GM18498 (cell line): ENCODE measurements around the gene BCR.

Source experiments
- ATAC-seq: cut with Tn5 transposase; IDR thresholded peaks from one replicate; pipeline ENCODE4 v1.9.1; 2021; ENCODE audit warnings: mild to moderate bottlenecking, moderate library complexity; ENCODE audit not compliant: unreplicated experiment

Gene BCR

DNA sequence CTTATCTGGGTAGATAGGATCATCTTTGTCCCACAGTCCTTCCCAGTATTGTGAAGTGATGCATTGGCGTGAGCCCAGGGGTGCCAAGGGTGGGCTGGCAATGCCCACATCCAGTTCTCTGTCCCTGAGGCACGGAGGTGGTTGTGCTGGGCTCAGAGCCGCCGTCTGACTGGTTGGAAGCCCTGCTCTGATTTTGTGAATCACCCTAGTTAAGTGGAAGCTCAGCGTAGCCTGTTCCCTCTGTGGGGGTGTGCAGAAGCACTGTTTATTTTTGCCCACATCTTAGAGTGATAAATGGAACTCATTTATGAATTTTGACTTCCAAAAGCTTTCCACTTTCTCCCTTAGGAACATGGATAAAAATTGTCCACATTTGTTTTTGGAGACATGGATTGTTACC is 13.6 kb downstream of the BCR start:
- no peak for ATAC-seq

DNA sequence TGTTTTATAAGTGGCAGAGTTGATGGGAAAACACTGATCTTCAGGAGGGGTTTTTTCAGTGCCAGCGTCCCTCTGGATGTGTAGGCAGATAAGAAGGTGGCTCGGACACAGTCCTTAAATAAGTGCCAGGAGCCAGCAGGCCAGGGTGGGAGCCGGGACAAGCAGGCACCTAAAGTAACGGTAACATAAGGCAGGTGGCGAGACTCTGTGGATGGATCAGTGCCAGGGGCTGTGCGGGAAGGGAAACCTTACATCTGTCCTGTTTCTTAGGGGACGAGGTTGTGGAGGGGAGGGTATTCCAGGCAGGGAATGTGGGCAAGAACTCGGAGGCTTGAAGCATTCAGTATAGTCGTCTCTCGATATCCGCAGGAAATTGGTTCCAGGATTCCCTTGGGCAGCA is 15.9 kb downstream of the BCR start:
- ATAC-seq = no peak

DNA sequence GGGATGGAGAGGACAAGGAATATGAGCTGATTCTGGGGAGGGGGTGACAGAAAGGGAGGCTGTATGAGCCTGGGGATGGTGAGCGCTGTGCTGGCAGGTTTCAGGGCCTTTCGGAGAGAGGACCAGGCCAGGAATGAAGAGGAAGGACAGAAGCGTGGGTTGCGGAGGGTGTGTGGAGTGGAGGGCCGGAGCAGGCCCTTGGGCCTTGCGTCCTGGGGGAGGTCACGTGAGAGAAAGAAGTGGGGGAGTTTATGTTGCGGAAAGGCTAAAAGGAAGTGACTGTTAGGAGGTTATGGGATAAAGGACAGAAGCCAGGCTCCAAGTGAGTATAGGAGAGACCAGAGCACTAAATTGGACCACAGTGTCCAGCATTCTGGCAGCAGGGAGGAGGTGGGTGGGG is 17.5 kb downstream of the BCR start:
- no peak for ATAC-seq

- no peak for ATAC-seq
Observed at GRCh38 chr22:23199159-23199558, 18.9 kb downstream of the BCR start.

- no peak for ATAC-seq
Observed at GRCh38 chr22:23200898-23201297, 20.6 kb downstream of the BCR start.

- no peak for ATAC-seq
Observed at GRCh38 chr22:23202812-23203451, 22.6 kb downstream of the BCR start.

DNA sequence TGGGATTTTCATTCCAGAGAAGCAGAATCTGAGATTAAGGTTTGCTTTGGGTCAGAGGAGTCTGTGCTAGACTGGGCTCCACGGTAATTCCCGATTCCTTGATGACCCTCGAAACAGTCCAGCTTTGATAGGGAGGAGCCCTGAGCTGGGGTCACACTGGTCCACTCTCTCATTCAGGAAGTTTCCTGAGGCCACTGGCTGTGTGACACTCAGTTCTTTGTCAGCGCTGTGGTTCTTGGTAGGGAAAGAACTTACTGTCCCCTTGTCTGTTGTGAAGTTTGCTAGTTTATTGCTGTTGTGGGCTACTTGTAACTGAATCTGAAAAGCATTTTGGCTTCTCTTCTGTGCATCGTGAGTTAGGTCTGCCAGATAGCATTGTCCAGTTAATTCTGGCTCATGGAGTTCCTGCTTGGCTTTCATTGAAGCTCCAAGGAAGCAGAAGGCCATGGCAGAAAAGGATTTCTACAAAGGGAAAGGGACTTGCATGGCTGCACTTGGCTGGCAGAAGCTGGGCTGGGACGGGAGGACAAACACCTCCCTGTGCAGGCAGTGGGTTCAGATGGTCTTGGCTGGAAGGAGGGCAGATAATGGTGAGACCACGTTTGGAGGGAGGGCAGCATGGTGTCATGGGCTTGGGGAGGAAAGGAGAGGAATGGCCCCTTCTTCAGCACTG is 23.3 kb downstream of the BCR start:
- ATAC-seq = no peak

GRCh38 chr22:23204125-23204488 is 23.8 kb downstream of the BCR start:
- no peak for ATAC-seq

- no peak for ATAC-seq
Observed at GRCh38 chr22:23204541-23205157, 24.3 kb downstream of the BCR start.

- no peak for ATAC-seq
Observed at GRCh38 chr22:23205339-23206049, 25.2 kb downstream of the BCR start.

GRCh38 chr22:23206915-23207314 is 26.6 kb downstream of the BCR start:
- ATAC-seq = no peak

GRCh38 chr22:23207729-23208393 is 27.6 kb downstream of the BCR start:
- ATAC-seq = no peak

- no peak for ATAC-seq
Observed at GRCh38 chr22:23210428-23211170, 30.3 kb downstream of the BCR start.

GRCh38 chr22:23211622-23212021 is 31.3 kb downstream of the BCR start:
- ATAC-seq = no peak

DNA sequence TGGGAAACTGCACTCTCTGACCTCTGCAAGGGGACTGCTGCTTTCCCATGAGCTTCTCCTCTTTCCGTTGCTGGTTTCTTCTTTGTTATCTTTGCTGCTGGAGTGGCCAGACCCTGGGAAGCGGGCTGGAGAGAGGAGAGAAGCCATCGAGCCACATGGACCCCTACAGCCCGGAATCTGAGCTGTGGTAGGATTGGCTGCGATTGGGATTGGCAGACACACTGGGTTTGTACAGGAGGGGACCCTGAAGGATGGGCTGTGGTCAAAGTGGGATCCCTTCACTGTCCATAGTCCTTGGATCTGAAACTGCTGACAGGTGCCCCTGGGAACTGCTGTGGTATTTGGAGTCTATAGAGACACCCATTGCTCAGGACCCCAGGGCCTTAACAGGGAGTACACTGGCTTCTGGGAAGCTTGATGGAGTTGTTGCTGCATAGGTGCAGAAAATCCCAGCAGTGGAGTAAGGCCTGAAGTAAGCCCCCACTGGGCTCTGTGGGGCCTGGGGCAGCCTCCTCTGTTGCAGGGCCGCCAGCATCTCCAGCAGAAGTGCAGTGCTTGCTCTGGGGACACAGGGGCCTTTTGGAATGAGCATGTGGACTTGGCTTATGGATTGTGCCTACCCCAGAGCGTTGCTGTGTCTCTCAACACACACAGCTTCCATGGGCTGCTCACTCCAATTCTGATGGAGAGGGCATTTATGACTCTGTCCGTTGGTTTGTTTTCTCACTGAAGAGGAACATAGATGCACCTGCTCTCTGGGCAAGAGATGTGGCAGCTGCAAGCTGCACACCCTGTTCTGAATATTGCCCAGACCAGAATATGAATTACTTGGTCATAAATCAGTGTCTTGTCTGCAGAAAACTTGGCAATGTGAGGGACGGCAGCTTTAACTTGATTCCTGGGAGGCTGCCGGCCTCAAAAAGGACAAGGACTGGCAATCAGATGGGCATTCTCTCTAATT is 32.0 kb downstream of the BCR start:
- no peak for ATAC-seq

DNA sequence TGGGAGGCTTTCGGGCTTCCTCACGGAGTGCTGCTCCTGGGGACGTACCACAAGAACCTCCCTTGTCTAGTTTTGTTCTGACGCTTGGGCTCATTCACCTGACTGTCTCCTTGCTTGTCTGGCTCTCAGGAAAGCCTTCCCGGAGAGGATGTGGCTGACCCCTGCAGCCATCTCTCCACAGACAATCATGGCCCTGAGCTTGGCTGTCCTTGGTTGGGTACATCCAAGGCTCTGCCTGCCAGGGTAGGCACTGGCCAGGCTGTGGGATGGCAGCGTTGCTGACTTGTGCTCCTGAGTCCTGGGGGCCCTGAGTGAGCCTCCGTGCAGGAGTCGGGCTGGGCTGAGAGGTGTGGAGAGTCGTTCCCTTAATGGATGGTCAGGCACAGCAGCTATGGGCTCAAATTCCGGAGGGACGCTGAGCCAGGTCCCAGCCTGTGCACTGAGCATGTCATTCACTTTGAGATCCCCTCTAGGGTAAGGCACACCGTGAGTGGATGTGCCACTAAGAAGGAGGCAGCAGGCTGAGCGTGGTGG is 32.8 kb downstream of the BCR start:
- ATAC-seq = no peak

GRCh38 chr22:23213581-23214334 is 33.4 kb downstream of the BCR start:
- no peak for ATAC-seq

DNA sequence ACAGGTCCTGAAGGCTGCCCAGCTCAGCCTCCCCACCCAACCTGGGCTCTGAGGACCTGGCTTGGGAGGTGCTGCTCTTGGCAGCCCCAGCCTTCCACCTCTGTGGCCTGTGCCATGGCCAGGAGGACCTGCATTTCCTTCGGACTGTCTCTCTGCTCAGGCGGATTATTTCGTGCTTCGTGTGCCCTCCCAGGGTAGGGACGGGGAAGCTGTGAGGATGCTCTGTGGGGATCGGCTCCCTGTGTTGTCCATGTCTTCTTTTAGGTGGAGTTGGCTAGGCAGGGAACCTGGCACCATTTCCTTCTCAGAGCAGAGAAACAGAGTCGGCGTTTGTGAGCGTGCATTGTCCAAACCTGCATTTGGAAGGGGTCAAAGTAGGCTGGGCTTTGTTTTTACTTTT is 34.1 kb downstream of the BCR start:
- no peak for ATAC-seq
